ENCODE results near the gene ZNF862. TPM values are rescaled to one million over a fixed set of nuclear protein-coding genes. Genes with fewer than 3 reads are reported as not detected.
"Not testable (repeated sequence)": the region's sequence is repeated elsewhere in the genome, so short reads cannot be mapped to it uniquely, and the experiment has no call there.

ZNF862 gene
- total RNA-seq, 1 donor, result 8.5 TPM

DNA sequence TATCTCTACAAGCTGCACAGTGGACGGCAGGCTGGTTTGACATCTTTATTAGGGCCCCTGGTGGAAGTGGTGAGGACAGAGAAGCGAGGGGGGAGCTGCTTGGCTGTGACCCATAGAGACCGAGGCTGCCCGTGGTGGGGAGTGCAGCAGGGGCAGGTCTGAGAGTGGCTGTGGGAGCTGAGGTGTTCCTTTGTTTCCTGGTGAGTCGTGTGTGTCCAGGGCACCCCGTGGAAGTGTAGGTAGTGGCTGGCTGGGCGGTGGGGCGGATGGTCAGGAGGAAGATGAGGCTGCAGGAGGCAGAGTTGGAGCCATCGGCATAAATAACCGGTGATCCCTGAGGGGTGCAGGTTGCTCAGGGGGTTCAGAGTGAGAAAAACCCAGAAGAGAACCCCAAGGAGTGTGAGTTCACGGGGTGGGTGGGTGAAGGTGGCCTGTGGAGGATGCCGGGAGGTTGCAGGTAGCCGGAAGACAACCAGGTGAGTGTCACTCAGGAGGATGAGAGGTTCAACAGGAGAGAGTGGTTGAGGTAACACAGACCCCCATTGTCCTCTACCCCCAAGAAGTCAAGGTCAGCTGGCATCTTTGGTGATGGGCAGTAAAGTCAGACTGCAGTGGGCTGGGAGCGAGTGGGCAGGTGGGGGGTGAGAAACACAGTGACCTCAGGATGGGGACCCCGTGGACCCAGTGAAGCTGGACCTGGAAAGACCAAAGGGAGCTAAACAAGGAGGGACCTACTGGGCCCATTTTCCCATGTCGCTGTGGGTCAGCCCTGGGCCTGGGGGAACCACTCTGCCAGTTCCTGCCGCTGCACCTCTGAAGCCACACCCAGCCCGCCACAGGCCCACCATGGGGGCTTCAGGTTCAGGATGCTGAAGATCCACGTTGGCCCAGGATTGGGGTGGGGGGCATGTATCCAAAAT is 43.4 kb downstream of the ZNF862 start:
- H3K4me1 ChIP-seq (ENCODE audit: insufficient read depth, low read length), result no peaks in the 10 kb centered on the region
- H3K9me3 ChIP-seq (ENCODE audit: low read depth, low read length), result no peaks in the 10 kb centered on the region
- no peaks in the 10 kb centered on the region for H3K27me3 ChIP-seq (ENCODE audit: insufficient read depth, low read length)
- H3K4me3 ChIP-seq (ENCODE audit: low read length), result no peak overlapping the region

DNA sequence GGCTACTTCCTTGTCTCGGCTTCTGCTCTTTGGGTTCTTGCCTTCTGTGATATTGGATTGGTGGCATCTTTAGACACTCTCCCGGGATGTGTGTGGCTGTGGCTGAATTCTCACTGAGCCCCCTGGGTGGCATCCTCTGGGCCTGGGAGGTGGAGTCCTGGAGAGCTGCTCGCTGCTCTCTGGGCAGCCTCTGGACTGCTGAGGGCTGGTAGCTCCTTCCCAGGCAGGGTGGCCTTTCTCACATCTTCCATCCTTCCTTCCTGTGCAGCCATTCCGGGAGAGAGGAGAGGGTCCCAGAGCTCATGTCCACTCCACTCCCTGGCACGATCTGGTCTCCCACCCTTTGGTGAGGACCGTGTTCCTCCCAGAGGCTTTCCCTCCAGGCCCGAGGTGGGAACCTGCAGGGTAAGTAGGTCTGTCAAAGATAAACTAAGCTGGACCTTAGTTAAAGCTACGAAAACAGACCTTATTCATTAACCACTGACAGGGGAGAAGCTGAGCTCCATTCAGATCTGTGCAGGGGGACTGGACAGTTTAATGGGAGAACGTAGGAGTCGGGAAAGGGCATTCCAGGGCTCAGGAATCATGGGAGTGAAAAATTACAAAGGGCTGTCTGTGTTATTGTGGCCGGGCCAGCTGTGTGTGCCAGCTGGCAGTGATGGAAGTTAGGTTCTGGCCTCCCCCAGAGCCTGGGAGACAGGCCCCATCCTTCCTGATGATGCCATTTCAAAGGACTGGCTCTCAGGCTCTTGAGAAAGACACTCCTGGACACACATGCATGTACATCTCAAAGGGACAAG is 44.3 kb downstream of the ZNF862 start:
- H3K9me3 ChIP-seq (ENCODE audit: low read depth, low read length), result no peaks in the 10 kb centered on the region
- H3K4me3 ChIP-seq (ENCODE audit: low read length), result no peak overlapping the region
- no peaks in the 10 kb centered on the region for H3K27me3 ChIP-seq (ENCODE audit: insufficient read depth, low read length)
- H3K4me1 ChIP-seq (ENCODE audit: insufficient read depth, low read length), result no peaks in the 10 kb centered on the region

DNA sequence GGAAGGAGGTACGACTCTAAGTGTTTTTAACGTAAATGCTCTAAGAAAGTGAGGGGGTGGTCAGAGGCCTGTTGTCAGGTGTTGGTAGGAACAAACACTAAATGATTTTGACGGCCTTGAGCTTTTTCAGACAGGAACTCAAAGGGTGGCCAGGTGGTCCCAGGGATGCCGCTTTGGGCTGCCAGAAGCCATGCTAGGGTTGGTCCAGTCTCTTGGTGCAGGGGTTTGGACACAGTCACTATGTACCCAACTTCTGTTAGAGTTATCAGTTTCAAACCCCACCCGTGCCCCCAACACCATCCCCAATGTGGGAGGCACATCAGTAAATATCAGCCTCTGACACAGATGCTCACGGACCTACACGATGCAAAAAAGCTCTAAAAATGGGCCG is 44.9 kb downstream of the ZNF862 start:
- H3K9me3 ChIP-seq (ENCODE audit: low read depth, low read length), result no peaks in the 10 kb centered on the region
- no peaks in the 10 kb centered on the region for H3K4me1 ChIP-seq (ENCODE audit: insufficient read depth, low read length)
- H3K27me3 ChIP-seq (ENCODE audit: insufficient read depth, low read length), result no peaks in the 10 kb centered on the region
- no peak overlapping the region for H3K4me3 ChIP-seq (ENCODE audit: low read length)

DNA sequence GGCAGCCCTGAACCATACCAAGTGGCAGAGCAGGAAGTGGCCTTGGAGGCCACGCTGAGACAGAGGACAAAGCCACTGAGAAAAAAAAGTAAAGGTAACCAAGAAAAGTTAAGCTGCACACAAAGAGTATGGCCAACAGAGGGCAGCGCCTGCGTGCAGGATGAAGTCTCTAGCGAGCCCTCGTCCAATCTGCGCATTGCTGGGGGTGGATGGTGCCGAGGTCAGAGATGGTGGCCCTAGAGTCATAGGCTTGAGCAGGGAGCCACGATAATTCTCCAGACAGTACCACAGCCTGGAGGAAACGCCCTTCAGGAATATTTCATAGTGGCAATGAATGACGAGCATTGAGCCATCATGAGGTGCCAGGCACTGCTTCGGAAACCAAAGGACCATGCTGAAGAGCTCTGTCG is 45.3 kb downstream of the ZNF862 start:
- no peaks in the 10 kb centered on the region for H3K27me3 ChIP-seq (ENCODE audit: insufficient read depth, low read length)
- H3K4me3 ChIP-seq (ENCODE audit: low read length), result no peak overlapping the region
- no peaks in the 10 kb centered on the region for H3K4me1 ChIP-seq (ENCODE audit: insufficient read depth, low read length)
- no peaks in the 10 kb centered on the region for H3K9me3 ChIP-seq (ENCODE audit: low read depth, low read length)

DNA sequence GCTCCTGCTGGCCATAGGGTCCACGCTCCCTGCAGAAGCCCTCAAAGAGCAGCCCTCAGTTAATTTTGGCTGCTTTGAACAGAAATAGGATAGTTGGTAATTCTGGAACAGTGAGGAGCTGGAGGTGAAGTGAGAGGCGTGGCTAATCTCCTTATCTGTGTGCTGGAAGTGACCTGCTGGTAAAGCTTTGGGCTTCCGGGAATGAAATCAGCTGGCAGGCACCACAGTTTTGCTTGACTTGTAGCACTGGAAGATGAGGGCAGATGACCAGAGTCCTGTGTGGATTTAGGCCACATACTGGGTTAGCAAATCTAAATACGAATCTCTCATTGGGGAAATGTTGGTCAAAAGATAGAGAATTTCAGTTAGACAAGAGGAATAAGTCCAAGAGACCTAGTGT is 45.8 kb downstream of the ZNF862 start:
- H3K4me3 ChIP-seq (ENCODE audit: low read length), result no peak overlapping the region
- H3K4me1 ChIP-seq (ENCODE audit: insufficient read depth, low read length), result no peaks in the 10 kb centered on the region
- H3K9me3 ChIP-seq (ENCODE audit: low read depth, low read length), result no peaks in the 10 kb centered on the region
- no peaks in the 10 kb centered on the region for H3K27me3 ChIP-seq (ENCODE audit: insufficient read depth, low read length)

DNA sequence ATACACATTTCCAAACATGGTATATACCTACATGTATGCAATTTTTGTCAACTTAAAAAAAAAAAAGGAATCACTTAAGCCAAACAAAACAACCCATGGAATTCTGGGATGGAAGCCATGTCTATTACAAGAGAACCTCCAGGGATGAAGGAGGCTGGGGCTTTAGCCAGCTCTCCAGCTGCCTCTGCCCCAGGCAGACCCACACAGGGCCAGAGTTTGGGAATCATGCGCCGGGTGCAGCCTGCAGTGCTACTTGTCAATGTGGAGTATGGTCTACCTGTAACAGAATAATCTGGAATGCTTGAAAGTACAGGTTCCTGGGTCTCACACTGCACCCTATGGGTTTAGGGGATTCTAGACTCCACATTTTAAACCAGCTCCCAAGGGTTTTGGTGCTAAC is 46.4 kb downstream of the ZNF862 start:
- no peaks in the 10 kb centered on the region for H3K27me3 ChIP-seq (ENCODE audit: insufficient read depth, low read length)
- H3K4me3 ChIP-seq (ENCODE audit: low read length), result no peak overlapping the region
- H3K4me1 ChIP-seq (ENCODE audit: insufficient read depth, low read length), result no peaks in the 10 kb centered on the region
- H3K9me3 ChIP-seq (ENCODE audit: low read depth, low read length), result no peaks in the 10 kb centered on the region

DNA sequence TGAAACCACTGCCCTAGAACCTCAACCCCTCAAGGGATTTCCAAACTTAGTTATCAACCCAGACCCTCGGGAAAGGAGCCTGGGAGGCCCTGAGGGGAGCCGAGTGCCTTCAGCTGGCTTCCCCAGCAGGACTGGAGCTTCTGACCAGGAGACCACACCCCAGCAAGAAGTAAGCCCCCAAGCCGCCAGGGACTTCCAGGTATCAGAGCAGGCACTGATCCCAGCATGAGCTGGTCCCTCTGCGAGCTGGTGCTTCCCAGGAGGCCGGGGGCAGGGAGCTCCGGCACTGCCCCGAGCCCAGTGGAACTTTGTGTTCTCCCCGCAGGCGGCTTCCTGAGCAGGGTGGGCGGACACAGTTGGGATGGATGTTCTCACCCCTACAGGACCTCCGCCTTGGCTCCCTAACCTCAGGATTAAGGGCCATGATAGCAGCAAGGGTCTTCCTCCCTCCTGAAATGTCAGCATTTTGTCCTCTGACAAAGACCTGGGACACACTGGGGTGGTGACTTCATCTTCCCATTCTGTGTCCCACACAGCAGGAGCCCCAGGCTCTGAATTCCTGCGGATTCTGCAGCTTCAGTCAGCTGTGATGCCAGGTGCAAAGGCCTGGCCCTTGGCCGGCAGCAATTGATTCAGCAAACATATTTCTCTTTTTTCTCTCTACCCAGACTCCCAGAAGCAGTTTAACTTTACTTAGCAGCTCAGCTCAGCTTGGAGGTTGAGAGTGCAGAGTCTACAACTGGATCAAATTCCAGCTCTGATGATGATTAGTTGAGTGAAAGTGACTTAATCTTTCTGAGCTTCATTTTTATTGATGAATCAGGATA is 47.2 kb downstream of the ZNF862 start:
- Histone ChIP-seq H3K9me3 (ENCODE audit: low read depth, low read length) (no peaks in the 10 kb centered on the region), H3K27me3 (ENCODE audit: insufficient read depth, low read length) (no peaks in the 10 kb centered on the region), H3K4me1 (ENCODE audit: insufficient read depth, low read length) (no peaks in the 10 kb centered on the region), H3K4me3 (ENCODE audit: low read length) (no peak overlapping the region)

DNA sequence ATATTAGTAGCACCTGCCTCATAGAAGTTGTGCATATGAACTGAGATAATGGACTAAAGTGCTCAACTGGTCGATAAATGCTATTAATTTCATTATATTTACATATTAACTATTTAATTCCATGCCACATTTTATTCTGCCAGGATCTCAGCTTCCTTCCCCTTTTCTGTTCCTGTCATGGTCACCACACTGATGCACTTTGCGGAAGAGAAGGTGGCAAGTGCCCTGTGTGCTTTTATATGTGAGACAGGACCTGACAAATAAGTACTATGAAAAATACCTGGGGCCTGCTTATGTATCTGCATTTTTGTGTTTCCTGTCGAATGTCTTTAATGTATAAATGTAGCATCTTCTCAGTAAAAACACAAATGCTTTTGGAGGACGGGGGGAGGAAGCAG is 47.8 kb downstream of the ZNF862 start:
- Histone ChIP-seq H3K27me3 (ENCODE audit: insufficient read depth, low read length) (no peaks in the 10 kb centered on the region), H3K4me3 (ENCODE audit: low read length) (no peak overlapping the region), H3K4me1 (ENCODE audit: insufficient read depth, low read length) (no peaks in the 10 kb centered on the region), H3K9me3 (ENCODE audit: low read depth, low read length) (no peaks in the 10 kb centered on the region)

DNA sequence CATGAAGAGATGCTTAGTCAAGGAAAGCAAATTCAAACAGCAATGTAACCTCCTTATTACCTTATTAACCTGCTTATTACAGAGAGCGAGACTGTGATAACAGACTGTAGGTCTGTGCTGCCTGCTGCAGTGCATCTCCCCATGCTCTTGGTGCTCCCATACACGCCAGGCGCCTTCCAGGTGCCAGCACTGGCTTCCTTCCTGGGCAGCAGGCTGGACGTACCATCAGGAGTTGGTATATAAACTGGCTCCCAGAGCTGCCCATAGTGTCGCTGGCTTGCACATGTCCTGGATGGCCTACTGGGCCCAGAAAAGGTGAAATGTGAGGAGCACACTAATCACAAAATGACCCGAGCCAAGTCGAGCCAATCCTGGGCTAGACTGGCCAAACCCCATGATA is 49.1 kb downstream of the ZNF862 start:
- Histone ChIP-seq H3K4me3 (ENCODE audit: low read length) (no peak overlapping the region), H3K9me3 (ENCODE audit: low read depth, low read length) (no peaks in the 10 kb centered on the region), H3K27me3 (ENCODE audit: insufficient read depth, low read length) (no peaks in the 10 kb centered on the region), H3K4me1 (ENCODE audit: insufficient read depth, low read length) (no peaks in the 10 kb centered on the region)

DNA sequence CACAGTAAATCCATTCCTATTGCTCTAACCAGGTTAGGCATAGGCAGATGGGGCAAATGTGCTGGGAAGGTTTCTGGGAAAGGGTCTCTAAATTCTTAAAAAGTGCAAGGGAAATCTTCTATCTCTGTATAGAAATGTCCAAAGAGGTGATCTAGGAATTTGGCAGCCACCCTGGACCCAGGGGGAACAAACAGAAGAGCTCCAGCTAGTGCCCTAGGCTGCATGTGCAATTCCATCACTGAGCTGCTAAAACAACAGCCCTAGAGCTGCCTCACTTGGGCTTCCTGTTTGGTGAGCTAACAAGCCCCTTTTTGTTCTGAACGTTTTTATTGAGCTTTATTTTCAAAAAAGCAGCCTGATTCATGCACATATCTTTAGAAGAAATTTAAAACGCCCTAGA is 52.5 kb downstream of the ZNF862 start:
- H3K27me3 ChIP-seq (ENCODE audit: insufficient read depth, low read length); H3K4me1 ChIP-seq (ENCODE audit: insufficient read depth, low read length); H3K9me3 ChIP-seq (ENCODE audit: low read depth, low read length); H3K4me3 ChIP-seq (ENCODE audit: low read length): not testable (repeated sequence)

DNA sequence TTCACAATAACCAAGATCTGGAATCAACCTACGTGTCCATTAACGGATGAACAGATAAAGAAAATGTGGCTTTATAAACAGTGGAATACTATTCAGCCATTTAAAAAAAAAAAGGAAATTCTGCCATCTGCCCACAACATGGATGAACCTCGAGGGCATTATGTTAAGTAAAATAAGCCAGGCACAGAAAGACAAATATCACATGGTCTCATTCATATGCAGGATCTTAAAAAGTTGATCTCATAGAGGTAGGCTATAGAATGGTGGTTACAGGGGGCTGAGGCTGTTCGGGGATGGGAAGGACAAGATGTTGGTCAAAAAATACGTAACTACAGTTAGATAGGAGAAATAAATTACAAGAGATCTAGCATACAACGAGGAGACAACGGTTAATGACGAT is 56.8 kb downstream of the ZNF862 start:
- not testable (repeated sequence) for H3K4me1 ChIP-seq (ENCODE audit: insufficient read depth, low read length); H3K27me3 ChIP-seq (ENCODE audit: insufficient read depth, low read length); H3K9me3 ChIP-seq (ENCODE audit: low read depth, low read length); H3K4me3 ChIP-seq (ENCODE audit: low read length)

DNA sequence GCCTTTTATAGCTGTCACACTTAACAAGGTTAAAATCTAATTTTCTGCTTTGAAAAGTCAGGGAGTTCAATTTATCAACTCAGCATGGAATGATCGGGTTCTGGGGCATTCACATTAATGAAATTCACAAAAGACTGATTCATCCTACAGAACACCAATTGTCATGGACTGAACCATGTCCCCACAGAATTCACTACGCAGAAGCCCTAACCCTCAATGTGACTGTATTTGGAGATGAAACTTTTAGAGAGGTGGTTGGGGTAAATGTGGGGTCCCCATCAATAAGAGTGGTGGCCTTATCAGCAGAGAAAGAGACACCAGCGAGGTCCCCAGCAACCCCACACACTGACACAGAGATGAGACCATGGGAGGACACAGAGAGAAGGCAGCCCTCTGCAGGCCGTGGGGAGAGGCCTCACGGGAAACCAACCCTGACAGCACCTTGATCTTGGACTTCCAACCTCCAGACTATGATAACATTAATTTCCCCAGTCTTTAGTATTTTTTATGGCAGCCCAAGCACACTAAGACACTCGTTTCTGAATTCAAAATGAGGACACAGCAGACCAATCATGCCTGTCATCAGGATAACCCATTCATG is 69.7 kb downstream of the ZNF862 start:
- not testable (repeated sequence) for H3K4me3 ChIP-seq (ENCODE audit: low read length); H3K9me3 ChIP-seq (ENCODE audit: low read depth, low read length); H3K27me3 ChIP-seq (ENCODE audit: insufficient read depth, low read length); H3K4me1 ChIP-seq (ENCODE audit: insufficient read depth, low read length)

DNA sequence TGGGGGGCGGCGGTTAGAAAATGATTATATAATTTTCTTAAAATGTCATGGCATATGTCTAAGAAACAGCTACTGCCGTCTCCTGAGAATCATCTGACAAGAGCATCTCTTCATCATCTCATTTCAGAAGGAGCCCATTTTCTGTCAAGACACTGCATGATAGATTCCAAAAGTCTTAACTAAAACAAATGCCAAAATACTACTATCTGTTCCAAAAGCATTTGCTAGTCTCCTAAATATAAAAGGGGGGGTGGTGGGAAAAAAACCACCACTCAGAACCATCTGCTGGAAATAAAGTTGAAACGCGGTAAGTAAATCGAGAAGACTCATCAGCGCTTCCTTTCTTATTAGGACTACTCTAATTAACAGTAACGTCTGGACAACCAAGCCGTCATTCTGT is 72.0 kb downstream of the ZNF862 start:
- not testable (repeated sequence) for H3K4me1 ChIP-seq (ENCODE audit: insufficient read depth, low read length); H3K27me3 ChIP-seq (ENCODE audit: insufficient read depth, low read length)

DNA sequence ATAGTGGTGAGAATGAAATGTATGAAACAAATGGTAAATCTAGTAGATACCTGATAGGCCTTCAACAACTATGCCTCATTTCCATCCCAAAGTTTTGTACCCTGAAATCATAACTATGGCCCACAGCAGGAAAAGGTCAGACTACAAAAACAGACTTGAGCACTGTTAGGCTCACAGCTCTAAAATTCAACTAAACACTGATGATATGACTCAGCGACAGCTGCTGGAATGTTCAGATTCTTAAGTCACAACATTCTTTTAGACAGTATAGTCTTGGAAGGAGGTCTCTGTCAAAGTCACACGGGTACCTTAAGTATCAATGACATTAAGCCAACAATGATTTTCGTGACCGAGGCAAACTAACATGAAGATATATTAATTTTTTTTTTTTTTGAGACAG is 74.0 kb downstream of the ZNF862 start:
- H3K27me3 ChIP-seq (ENCODE audit: insufficient read depth, low read length); H3K4me3 ChIP-seq (ENCODE audit: low read length); H3K9me3 ChIP-seq (ENCODE audit: low read depth, low read length); H3K4me1 ChIP-seq (ENCODE audit: insufficient read depth, low read length): not testable (repeated sequence)

More for the DNA sequence above, 72.0 kb downstream of the ZNF862 start:
- H3K9me3 ChIP-seq (ENCODE audit: low read depth, low read length); H3K4me3 ChIP-seq (ENCODE audit: low read length): not testable (repeated sequence)
